GM18499 (cell line): ENCODE data around the gene CDYL2.
A peak's percentile ranks its signal among the peaks of the same experiment; 100 is the strongest.

Experiments
- ATAC-seq: cut with Tn5 transposase; IDR thresholded peaks from one replicate; pipeline ENCODE4 v1.9.1; 2021; ENCODE audit warnings: moderate number of reproducible peaks; ENCODE audit not compliant: insufficient read depth, unreplicated experiment

CDYL2 gene

DNA sequence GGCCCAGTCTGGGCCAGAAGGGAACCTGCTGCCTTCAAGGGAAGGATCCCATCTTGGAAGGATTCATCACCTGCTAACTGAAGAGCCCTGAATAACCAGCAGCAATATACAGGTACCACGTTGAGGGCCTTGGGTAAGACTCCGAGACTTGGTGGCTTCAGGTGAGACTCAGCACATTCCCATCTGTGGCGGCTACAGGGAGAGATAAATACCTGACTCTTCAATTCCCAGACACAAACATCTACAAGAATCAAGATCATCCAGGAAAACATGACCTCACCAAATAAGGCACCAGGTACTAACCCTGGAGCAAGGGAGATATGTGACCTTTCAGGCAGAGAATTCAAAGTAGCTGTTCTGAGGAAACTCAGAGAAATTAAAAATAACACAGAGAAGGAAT, 164.1 kb downstream of the CDYL2 start:
- no peak for ATAC-seq

DNA sequence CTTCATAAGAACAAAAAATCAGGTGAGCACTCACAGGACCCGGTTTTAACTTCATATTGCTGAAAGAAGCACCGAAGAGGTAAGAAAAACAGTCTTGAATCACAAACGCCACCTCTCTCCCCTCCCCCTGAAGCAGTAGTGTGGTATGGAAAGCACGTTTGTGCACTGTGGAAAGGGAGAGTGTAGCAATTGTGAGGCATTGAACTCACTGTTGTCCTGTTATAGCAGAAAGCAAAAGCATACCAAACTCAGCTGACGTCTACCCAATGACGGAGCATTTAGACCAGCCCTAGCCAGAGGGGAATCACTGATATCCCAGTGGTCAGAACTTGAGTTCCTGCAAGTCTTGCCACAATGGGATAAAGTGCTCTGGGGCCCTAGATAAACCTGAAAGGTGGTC, 164.8 kb downstream of the CDYL2 start:
- ATAC-seq, result no peak

DNA sequence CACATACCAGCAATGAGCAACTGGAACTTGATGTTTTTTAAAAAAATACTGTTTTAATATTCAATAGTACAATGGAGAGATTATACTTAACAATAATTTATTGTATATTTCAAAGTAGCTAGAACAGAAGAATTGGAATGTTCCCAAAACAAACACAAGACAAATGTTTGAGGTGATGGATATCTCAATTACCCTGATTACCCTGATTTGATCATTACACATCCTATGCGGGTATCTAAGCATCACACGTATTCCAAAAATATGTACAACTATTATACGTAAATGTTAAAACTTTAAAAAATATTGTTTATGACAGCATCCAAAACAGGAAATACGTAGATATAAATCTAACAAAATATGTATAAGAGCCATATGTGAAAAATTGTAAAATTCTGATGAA, 166.8 kb downstream of the CDYL2 start:
- ATAC-seq, result no peak

DNA sequence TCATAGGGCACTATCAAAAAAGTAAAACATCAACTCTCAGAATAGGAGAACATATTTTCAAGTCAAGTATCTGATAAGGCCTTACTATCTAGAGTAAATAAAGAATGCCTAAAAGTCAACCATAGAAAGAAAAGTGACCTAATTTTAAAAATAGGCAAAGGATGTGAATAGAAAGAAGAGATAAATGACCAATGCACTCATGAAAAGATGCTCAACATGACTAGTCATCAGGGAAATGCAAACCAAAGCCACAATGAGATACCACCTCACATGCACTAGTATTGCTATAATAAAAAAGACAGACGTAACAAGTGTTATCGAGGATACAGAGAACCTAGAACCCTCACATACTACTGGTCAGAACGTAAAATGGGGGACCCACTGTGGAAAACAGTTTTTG, 172.8 kb downstream of the CDYL2 start:
- no peak for ATAC-seq

DNA sequence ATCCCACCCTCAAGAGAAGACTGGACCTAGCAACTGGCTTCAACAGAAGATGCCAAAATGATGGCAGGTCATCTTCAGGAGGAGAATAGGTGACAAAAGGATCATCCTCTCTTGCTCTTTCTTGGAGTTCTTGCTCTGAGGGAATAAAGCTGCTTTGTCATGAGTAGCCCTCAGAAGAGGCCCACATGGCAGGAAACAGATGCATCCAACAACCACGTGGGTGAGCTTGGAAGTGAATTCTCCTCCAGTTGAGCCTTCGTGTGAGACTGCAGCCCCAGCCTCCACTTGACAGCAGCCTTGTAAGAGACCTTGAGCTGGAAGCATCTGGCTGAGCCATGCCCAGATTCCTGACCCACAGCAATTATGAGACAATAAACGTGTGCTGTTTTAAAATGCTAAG, 176.1 kb downstream of the CDYL2 start:
- ATAC-seq, result no peak

DNA sequence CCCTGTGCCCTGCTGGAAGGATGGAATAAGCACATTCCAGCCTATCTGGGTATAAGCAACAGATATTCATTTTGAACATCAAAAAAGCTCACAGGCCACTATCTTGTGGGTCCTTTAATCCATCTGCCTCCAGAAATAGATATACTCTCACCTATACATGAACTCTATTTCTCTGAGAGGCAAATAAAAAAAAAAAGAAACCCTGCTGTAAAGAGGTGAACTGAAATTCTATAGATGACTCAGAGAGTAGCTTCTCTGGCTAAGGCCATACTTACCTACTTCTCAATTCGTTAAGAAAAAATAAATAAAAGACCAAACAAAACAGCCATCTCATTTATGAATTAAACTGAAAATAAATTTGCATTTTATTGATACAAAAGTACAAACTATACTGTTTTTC, 177.3 kb downstream of the CDYL2 start:
- ATAC-seq, result peak; percentile 98

DNA sequence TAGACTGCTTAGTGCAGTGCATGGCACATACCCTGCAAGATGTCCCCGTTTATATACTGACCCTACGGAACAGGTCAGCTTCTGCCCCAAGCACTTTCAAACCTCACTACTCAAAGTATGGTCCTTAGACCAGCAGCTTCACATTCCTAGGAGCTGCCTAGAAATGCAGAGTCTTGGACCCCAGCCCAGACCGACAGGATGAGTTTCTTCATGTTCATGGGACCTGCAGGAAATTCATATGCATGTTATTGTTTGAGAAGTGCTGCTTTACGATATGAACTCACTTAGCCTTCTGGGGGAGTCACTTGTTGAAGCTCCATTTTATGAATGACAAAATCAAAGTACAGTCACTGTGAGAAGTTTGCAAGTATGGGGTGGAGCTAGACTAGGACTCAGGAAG, 181.0 kb downstream of the CDYL2 start:
- no peak for ATAC-seq

DNA sequence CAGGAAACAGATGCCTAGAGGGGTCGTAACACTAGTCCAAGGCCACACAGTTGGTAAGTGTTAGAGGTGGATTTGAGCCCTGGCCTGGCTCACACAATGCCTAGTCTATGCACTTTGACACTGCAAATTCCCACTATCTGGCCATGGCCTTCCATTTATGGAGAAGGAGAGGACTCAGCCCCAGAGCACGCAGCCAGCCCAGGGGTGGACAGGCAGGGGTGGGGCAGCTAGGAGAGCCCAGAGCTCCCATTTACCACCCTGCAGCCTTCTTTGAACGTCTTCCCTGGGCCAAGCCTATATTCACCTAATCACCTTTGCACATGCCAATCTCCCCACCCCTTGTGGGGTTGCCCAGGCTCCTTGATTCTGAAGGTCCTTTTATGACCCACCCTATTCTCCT, 182.4 kb downstream of the CDYL2 start:
- ATAC-seq, result no peak

DNA sequence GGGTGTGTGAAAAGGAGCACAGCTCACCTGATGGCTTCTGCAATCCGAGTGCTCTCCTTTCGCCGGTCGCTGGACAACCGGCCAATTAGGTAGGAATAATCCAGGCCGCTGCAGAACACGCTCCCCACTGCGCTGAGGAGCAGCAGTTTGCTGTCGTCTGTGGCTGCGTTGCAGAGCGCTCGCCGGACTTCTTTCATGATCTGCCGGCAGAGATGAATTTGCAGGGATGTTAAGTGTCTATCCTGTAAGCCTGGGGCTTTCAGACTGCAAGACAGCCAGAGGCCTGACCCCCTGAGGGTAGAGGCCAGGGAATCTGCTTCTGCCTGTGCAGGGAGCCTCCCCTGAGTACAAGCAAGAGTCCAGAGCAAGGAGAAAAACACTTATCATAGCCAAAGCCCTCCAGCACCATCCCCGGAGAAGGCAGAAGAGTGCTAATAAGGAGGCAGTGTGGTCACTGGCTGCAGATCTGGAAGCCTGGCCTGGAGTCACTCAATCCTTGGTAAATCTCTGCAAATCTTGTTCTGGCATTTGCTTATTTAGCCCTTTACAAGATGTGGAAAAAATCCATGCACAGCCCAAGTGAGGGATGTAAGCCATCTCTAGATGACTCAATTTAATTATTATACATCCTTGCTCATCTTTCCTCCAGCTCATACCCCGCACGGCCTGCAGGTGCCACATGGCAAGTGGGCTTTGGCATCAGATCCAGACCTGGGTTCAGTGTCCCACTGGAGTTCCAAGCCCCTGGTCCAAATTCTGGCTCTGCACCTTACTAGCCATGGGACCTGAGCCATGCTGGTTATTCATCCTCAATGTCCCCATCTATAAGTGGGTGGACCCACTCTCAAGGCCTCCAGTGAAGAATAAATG, 183.4 kb downstream of the CDYL2 start:
- ATAC-seq, result no peak

DNA sequence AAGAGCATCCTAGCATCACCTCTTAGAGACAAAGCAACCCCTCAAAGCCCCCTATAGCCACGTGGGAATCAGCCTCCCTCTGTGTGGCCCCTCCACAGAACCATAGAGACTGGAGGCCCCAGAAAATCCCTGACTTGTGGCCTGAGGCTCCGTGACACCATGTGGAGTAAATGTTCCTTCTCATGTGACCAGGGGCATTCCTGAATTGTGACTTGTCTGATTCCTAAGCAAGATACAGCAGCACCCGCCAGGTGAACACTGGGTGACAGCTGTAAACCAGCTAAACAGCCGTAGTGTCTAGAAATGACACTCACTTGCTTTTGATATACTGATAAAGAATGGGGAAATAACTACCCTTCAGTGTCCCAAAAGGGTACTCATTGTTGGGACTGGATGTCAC, 184.6 kb downstream of the CDYL2 start:
- no peak for ATAC-seq

DNA sequence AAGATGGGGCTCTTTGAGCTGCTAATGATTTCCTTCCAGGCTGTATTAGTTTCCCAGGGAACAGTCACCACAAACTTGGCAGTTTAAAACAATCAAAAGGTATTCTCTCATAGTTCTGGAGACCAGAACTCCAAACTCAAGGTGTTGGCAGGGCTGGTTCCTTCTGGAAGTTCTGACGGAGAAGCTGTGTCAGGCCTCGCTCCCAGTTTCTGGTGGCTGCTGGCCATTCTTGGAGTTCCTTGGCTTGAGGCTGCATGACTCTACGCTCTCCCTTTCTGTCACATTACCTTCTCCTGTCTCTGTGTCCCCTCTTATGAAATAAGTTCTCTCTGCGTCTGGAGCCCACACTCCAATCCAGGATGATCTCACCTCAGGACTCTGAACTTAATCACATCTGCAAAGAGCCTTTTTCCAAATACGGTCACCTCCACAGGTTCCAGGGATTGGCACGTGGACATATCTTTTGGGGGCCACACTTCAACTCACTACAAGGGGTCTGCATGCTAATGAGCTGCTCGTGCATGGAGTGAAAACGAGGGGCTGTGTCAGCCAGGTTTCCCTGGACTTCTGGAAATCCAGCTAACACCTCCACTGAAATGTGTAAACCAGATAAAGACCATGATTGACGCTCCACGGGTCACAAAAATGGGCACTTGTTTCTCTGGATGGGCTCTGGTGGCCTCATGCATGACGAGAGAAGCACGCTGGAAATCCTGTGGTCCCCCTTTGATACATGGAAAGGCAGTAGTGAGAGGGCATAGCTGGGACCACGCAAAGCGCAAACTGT, 185.3 kb downstream of the CDYL2 start:
- no peak for ATAC-seq

DNA sequence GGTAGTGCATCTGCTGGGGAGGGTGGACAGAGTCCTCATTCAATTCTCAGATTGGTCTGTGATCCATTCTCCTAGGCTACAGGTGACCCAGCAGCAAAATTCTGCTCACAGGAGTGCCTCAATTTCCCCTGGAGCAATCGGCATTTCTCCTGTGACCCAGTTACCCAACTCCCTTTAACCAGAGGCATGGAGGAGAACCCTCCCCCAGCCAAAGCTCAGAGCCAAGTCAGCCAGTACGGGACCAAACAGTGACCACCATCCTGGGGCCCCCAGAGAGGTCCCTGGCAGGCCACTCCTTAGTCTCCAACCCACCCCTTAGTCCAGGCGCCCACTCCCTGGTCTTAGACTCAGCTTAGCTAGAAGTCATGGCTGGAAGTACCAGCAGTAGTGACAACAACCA, 188.0 kb downstream of the CDYL2 start:
- ATAC-seq, result no peak

DNA sequence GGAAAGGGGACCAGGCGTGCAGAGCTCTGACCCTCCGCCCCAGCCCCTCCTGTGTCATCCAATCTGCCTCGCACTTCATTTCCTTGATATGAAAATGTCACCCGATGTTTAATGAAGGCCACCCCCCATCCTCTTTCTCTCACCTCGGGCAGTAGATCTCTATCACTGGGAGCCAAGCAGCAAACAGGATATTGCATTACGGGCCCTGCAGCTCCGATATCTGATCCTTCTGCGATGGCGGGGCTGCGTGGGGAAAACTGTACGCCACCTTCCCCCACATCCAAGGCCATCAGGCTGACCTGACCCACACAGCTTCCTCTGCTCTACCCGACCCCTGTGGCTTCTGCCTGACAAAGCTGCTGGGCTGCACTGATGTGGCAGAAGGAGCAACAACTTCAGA, 188.7 kb downstream of the CDYL2 start:
- no peak for ATAC-seq

DNA sequence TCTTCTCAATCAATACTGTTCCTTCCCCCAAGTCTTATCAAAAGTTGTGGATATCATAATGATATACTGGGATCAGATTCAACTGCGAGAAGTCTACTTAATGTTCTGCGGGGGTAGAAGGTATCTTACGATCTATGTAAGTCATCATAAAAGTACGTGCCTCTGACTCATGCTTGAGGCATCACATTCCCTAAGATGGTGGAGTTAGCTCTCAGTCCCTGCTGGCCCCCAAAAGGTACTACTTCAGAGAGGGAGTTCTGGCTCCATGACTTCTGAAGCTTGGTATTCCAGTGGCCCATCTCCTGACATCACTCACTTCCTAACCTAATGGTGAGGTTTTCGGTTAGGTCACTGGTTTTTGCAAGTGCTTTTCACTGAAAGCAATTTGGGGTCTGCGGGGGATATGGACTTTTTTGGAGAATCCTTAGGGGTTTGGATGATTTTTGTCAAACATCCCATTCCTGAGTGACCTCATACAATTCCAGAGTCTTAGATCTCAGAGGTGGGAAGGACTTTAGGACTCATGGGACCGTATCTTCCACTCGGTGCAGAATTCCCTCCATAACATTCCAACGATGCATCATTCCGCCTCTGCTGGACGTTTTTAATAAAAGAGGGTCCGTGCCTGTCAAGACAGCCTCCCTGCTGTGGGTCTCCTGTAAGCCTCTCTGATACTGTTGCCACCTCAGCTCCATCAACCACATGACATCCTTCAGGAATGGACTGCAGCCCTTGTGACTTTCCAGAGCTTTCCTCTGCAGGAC, 189.3 kb downstream of the CDYL2 start:
- ATAC-seq, result no peak

DNA sequence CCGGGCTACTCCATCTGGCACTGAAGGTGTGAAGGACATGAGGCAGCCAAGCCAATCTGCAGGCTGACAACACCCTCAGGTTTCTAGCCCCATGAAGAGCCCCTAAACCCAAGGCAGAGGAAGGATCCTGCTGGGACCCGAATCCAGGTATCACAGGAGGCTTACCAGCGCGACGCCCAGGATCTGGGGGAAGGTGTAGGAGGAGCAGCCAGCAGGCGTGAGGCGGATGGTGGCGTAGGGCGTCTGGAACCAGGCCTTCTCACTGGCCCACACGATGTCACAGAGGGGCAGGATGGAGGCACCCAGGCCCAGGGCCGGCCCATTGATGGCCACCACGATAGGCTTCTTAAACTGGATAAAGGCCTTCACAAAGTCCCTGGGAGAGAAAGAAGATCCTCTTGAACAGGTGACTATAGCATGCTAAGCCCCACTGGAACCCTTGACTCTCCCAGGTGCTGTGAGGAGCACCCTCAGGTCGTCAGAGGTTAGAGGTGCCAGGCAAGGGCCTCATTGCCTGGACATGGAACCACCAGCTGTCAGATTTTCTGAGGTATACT, 191.9 kb downstream of the CDYL2 start:
- no peak for ATAC-seq

DNA sequence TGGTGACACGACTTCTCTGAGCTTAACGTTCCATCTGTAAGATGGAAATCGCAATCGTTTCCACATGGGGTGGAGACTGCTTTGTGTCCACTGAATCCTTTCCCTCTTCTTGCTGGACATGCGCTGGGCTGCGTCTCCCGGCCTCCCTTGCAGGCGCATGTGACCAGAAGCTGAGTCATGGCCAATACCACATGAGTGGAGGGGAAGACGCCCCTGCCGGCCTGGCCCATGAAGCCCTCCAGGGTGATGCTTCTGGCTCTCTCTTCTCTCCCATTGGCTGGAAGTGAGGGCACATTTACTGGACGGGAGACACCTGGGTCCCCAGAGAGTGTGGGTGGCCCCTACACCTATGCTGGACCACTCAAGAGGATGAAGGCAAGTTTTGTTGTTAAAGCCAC, 192.5 kb downstream of the CDYL2 start:
- no peak for ATAC-seq

DNA sequence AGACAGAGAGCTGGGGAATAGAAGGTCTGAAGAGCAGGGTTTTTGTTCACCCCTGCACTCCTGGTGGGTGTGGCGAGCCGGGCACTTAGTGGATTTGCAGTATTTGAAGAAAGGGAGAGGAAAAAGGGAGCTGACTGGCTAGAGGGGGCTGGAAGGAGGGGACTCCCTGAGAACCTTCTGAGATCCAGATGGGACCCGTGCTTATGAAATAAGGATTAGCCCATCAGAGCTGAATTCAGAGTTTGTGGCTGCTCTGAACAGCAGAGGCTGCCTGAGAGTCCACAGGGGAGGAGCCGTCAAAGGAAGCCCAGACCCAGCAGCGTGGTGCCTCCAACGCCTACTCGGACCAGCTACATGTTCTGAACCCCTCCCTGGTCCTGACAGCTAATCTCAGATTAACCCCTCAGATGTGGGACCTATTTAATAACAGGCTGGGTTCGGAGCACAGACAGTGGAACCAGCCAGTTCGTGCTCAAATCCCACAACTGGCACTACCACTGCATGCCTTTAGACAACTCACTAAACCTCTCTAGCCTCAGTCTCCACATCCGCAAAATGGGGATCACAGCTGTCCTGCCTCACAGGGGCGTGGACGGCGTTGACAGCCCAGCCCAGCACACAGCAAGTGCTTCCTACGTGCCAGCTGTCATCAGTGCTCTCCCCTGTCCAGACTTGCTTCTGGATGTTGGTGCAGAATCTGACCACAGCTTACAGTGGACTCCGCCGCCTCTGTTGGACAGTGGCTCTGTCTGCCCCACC, 193.0 kb downstream of the CDYL2 start:
- ATAC-seq, result no peak

DNA sequence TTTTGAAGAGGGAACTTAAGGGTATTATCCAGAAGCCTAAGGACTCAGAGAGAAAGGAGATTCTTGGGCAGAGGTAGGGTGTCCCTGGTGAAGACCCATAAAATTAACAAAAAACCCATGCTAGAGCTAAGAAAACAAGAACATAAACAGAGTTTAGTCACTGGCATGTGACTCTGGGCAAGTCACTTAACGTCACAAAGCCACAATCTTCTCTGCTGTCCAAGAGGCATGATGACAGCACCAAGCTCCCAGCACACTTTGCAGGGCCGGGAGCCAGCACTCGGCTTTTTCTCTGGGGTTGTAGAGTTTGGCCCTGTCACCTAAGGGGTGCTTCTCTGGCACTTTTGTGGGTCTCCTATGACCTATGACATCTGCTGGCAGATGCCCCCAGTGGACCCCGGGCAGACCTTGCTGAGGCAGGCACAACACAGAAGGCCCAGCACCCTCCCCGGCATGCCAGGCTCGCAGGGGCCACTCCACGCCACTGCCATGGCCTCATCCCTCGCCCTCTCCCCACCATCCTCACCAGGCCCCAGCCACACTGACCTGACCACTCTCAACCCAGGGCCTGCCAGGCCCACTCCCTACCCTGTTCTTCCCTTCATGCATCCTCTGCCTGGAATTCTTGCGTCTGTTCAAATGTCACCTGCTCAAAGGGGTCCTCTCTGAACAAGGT, 193.8 kb downstream of the CDYL2 start:
- no peak for ATAC-seq

DNA sequence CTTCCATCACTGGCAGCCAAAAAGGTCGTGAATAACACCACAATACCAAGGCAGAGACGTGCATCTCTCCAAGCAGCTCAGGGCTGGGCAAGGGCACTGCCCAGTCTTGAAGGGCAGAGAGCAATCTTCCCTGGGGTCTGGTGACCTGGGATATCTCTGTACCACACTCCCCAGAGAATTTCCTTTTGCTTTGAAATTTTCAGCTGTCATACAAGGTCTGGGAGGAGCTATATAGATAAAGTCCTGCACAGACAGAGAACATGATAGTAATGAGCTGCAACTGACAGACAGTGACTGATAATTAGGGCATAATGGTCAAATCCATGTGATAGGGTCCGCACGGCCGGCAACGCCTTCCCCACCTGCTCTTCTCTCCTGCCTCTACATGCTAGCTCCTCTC, 195.5 kb downstream of the CDYL2 start:
- ATAC-seq, result no peak
